ENCODE measurements around the gene PRLHR.

The PRLHR gene

DNA sequence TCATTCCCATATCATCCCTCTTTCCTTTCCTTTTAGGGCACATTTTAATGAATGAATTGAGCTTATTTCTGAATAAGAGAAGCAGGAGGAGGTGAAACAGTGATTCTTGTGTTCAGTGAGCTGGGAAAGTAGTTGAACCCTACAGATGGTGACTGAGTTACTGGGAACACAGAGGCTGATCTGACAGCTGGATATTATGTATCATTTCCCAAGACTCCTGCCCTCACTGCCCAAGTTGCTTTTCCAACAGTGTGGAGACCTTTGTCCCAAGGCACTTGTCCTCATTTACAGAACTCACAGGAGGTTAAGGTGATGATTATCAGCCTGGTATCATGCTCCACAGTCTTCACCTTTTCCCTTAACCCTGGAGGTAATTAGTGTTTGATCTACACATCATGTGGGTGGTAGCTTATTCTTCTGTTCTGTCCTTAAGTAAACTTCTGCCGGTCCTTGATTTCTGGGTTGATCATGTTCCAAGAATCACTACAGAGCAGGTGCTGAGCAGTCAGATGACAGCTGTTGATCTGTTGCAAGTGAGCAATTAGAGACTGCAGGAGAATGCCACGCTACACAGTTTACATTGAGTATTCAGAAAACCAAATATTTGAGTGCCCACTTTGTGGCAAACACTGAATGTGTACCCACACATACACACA lies 2.6 kb downstream of the PRLHR start:
- intact Hi-C loops (cut with DNase I): no loop called here
- no peak for DNase-seq

DNA sequence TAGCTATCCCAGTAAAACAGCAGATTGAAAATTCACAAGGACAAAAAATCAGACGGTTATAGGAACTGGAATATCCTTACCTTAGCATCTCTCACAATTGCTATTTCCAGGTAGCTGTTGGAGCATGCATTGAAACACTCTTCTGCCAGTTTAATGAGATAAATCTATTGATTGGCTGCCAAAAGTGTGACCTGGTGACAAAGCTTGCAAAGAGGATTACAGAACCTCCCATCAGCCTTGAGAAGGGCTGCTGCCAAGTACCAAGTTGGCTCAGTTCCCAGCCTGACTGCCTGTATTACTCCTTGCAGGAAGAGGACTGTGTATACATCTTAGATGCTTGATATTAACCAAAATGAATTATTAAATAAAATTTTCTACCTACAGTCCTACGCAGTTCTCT lies 5.1 kb downstream of the PRLHR start:
- DNase-seq: peak in 34 of 42 donors; percentile 24 to 73 (median 43)
- intact Hi-C loops (cut with DNase I): no loop called here

DNA sequence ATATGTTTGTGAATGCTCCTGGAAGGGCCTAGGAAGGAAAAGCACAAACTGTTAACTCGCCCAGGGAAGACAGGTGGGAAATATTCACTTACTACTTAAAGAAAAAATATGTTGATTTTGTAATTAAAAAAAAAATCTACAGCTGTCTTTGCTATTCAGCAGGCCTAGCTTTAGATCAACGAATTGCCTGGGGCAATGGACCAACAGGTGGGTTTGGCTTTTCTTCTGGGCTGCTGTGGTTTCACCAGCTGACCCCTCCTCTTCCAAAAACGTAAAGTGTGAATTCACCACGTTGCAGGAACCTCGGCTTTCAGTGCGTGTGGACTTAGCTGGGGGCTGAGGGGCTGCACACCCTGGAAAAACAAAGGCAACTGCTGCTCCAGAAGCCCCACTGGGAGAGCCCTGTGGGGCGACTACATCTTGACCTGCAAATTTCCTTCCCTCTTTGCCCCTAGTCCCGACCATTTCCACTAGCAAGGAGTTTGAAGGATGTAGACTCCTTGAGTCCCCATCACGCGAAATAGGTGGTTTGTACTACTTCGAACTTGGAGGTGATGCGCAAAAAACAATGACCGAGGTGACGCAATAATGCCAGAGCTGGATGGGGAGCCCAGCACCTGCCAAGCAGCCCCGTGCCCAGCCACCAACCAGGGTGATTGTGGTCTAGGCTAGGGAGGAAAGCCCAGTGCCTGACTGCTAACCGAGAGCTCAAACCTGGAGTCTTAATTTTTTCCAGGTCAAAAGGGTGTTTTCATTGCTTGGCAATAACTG lies 7.4 kb downstream of the PRLHR start:
- DNase-seq: no peak
- intact Hi-C loops (cut with DNase I): no loop called here

- intact Hi-C loops (cut with DNase I): no loop called here
These were observed 8.5 kb downstream of the PRLHR start for GRCh38 chr10:118586911-118587310.

DNA sequence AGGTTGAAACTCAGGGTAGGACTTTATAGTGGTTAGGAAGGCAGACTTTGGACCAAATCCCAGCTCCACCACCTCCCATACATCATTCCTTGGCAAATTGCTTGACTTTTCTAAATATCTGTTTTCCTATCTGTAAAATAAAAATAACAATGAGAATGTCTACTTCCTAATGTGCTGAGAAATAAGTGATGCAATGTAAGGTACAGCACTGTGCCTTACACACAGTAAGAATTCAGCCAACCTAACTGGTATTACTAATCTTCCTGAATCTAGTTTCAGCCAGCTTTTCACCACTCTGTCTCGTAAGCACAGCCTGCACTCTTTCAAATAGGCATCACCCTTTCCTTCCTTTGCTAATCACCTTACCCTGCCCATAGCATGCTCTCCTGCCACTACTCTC lies 9.7 kb downstream of the PRLHR start:
- DNase-seq: no peak
- intact Hi-C loops (cut with DNase I): no loop called here

More at GRCh38 chr10:118586911-118587310, 8.5 kb downstream of the PRLHR start:
- DNase-seq: no peak

- intact Hi-C loops (cut with DNase I): no loop called here
- DNase-seq: no peak
These were observed 10.2 kb downstream of the PRLHR start for GRCh38 chr10:118585234-118585633.

GRCh38 chr10:118584181-118584954 lies 11.1 kb downstream of the PRLHR start:
- DNase-seq: no peak
- intact Hi-C loops (cut with DNase I): no loop called here

- intact Hi-C loops (cut with DNase I): no loop called here
These were observed 11.8 kb downstream of the PRLHR start for GRCh38 chr10:118583611-118584010.

GRCh38 chr10:118582511-118582910 lies 12.9 kb downstream of the PRLHR start:
- intact Hi-C loops (cut with DNase I): no loop called here
- no peak for DNase-seq

More at GRCh38 chr10:118583611-118584010, 11.8 kb downstream of the PRLHR start:
- DNase-seq: no peak

DNA sequence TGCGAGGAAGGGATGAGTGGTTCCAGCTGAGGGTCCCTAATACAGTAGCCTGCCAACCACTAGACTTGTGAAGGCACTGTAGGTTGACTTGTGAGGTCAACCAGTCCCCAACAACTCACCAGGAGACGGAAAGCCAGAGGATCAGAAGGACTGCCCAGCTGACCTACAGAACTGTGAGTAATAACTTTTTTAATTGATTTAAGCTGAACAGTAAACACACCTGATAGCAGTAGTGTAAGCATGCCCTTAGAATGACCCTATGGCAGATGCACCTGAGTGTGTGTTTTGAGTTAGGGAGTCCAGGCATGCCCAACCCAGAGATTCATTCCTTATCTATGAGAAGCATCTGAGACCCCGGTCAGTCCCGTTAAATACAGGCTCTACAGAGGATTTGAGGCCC lies 14.1 kb downstream of the PRLHR start:
- intact Hi-C loops (cut with DNase I): no loop called here
- no peak for DNase-seq

- DNase-seq: peak in 1 of 42 donors; percentile 13
- intact Hi-C loops (cut with DNase I): no loop called here
These were observed 14.7 kb downstream of the PRLHR start for GRCh38 chr10:118580702-118581101.

GRCh38 chr10:118573512-118573911 lies 21.9 kb downstream of the PRLHR start:
- peak in 1 of 42 donors; percentile 25 for DNase-seq
- intact Hi-C loops (cut with DNase I): no loop called here

DNA sequence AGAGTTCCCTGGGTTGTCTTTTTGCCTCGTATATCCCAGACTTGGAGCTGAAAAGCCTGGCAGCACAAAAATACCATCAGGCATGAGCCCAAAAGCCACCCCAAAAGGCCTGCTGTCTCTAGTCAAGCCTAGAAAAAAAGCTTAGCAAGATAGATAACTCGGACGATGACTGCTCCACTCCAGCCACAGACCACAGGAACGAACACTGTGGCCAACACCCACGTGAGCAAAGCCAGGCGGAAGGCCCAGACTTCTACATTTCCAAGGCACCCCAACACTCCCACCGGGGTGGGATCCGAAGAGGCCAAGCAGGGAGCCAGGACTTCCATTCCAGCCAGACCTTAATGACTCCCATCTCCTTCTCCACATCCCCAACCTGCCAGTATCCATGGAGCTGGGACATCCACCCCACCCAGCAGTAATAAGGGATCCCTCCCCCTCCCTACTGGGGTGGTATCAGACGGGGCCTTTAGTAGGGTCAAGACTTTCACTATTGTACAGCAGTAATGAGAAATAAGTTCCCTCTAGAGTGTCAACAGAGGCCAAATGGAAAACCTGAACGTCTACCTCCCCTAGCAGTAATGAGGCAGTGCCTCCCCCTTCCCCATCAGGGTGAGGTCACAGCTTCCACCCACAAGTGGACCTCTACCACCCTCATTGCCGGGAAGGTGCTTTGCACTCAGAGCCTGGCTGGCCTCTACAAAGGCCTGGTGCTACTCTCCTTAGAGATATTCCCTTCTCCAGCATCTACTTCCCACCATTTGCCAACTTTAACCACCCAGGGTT lies 23.0 kb downstream of the PRLHR start:
- intact Hi-C loops (cut with DNase I): no loop called here

DNA sequence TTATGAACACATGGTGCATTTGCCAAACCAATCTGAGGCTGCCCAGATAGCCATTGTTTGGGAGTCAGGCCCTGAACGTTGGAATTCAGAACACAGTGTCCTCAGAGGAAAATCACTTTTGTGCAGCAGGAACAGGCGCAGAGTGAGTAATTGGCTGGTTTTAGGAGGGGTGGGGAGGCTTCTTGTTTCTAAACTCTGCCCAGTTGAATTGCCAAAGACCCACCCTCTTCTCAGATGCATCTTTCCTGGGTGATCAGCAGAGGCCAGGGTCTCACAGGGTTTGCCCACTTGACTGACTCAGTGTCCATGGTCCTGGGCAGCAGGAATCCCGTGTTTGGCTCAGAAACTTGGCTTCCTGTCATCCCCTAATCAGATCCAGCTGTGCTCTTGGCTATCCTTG lies 24.3 kb downstream of the PRLHR start:
- intact Hi-C loops (cut with DNase I): no loop called here
- peak in 19 of 42 donors; percentile 5 to 69 (median 41) for DNase-seq

More for the DNA sequence above, 23.0 kb downstream of the PRLHR start:
- DNase-seq: peak in 1 of 42 donors; percentile 33

- DNase-seq: peak in 1 of 42 donors; percentile 31
- intact Hi-C loops (cut with DNase I): no loop called here
These were observed 24.9 kb downstream of the PRLHR start for GRCh38 chr10:118570591-118570990.

GRCh38 chr10:118569882-118570252 lies 25.6 kb downstream of the PRLHR start:
- peak in 2 of 42 donors; percentile 35 for DNase-seq
- intact Hi-C loops (cut with DNase I): loop anchor here (2.0 kb wide), 1 partner anchor 151 kb away; no protein-coding TSS in a partner anchor

DNA sequence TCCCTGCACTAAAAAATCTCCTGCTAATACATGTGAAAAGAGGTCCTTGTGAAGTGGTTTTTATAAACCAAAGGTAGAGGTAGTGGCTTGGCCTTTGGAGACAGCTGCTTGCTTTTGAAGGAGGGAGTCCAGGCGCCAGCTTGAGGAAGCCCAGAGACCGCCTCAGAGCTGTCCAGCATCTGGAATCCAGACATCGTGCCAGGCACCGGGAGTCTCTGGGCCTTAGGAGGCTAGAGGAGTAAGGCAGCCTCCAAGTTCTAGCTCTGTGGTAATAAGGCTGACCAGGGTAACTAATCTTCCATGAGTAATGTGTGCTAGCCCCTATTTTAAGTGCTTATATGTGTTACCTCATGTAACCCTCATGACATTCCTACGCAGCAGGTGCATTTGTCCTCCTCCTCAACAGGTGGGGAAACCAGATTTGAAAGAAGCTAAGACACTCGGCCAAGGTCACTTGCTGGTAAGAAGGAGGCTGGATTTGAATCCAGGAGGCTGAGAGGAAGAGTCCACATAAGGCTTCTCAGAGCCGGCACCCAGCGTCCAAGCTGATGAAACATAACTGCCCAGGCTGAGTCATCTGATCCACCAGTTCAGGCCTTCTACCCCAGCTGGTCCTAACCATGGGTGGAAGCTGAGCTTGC lies 26.1 kb downstream of the PRLHR start:
- intact Hi-C loops (cut with DNase I): loop anchor here (2.0 kb wide), 1 partner anchor 151 kb away; no protein-coding TSS in a partner anchor
- DNase-seq: peak in 1 of 42 donors; percentile 35

DNA sequence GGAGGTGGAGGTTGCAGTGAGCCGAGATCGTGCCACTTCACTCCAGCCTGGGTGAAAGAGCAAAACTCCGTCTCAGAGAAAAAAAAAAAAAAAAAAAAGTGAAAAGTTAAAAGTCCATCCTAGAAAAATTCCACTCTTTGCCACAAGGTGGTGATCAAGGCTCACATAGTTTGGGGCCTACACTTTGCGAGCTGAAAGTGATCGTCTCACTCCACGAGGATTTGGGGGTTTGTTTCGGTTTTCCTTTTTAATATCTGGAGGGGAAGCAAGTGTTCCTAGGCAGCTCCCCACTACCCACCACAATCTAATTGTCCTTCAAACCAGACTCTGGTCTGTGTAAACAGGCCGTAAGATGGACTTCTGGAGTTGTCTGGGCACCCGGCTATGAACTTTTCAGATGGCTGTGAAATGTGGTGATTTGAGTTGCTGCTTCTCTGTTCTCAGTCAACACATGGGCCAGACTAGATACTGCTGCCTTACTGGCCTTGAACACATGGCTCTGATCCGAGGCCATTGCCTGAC lies 27.1 kb downstream of the PRLHR start:
- DNase-seq: peak in 23 of 42 donors; percentile 21 to 84 (median 50)

More for the DNA sequence above, 27.1 kb downstream of the PRLHR start:
- intact Hi-C loops (cut with DNase I): loop anchor here (2.0 kb wide), 1 partner anchor 152 kb away; no protein-coding TSS in a partner anchor

All from head of caudate nucleus (tissue), 42 donors.